Hepatocyte (in vitro differentiated cells): ENCODE results near the gene GIMAP6.

Experiments used
- EZH2 ChIP-seq: fragments of 200-600 bp; sonication (generic); IDR thresholded peaks from 2 replicates; pipeline ENCODE4 v1.6.1; 2016; ENCODE audit warnings: antibody characterized with exemption, mild to moderate bottlenecking, borderline replicate concordance
- EZH2phosphoT487 ChIP-seq: fragments of 200-600 bp; sonication (generic); IDR thresholded peaks from one replicate; pipeline ENCODE4 v1.6.1; 2018; ENCODE audit warnings: antibody characterized with exemption, mild to moderate bottlenecking, low read depth, moderate library complexity; ENCODE audit not compliant: unreplicated experiment, severe bottlenecking
- TF ChIP-seq, protein P1 (sequence below): fragments of 200-600 bp; sonication (generic); IDR thresholded peaks from 2 replicates; pipeline ENCODE4 v1.5.1; 2016; ENCODE audit warnings: antibody characterized with exemption, mild to moderate bottlenecking; ENCODE audit not compliant: poor library complexity

DNA sequence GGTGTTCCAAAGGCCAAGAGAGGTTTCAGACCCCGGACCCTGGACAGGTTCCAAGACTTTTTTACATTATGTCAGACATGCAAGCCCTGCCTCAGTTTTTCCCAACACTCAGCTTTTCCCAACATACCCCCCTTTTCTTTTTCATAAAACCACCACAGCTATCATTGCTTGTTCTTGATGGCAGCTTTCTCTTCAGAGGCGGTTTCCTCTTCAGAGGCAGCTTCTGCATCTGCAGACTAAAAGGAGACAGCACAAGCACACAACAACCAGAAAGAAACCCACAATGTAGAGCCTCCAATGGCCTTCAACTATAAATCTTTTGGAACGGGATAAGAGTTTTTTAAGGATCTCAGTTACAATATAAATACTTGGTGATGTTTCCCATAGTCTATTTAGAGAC is 19.3 kb downstream of the GIMAP6 start:
- TF ChIP-seq, protein P1, sequence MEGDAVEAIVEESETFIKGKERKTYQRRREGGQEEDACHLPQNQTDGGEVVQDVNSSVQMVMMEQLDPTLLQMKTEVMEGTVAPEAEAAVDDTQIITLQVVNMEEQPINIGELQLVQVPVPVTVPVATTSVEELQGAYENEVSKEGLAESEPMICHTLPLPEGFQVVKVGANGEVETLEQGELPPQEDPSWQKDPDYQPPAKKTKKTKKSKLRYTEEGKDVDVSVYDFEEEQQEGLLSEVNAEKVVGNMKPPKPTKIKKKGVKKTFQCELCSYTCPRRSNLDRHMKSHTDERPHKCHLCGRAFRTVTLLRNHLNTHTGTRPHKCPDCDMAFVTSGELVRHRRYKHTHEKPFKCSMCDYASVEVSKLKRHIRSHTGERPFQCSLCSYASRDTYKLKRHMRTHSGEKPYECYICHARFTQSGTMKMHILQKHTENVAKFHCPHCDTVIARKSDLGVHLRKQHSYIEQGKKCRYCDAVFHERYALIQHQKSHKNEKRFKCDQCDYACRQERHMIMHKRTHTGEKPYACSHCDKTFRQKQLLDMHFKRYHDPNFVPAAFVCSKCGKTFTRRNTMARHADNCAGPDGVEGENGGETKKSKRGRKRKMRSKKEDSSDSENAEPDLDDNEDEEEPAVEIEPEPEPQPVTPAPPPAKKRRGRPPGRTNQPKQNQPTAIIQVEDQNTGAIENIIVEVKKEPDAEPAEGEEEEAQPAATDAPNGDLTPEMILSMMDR: no peak
- TF ChIP-seq EZH2 (no peak), EZH2phosphoT487 (no peak)
